Upper lobe of left lung (tissue), 4 donors: ENCODE data around the gene NR1H2.

ENCODE experiments used
- POLR2A ChIP-seq, 4 donors: fragments of 450-650 bp; IDR thresholded peaks; one replicate each; pipeline ENCODE4 v1.5.1; 2016 to 2017; ENCODE audit warnings: antibody characterized with exemption in 4 of 4, mild to moderate bottlenecking in 2 of 4
- POLR2AphosphoS5 ChIP-seq, 2 donors: sonication (generic); formaldehyde crosslinking; IDR thresholded peaks; one replicate each; pipeline ENCODE4 v1.5.1; 2017; ENCODE audit warnings: antibody characterized with exemption in 2 of 2
- TF ChIP-seq, protein P1 (sequence below), 6 experiments: fragments of 450-650 bp in 4 of 6; fragments of 200-600 bp in 2 of 6; sonication (generic) in 2 of 6; IDR thresholded peaks; one replicate each; pipeline ENCODE4 v1.5.1; 2016 to 2019; ENCODE audit warnings: antibody characterized with exemption in 6 of 6

DNA sequence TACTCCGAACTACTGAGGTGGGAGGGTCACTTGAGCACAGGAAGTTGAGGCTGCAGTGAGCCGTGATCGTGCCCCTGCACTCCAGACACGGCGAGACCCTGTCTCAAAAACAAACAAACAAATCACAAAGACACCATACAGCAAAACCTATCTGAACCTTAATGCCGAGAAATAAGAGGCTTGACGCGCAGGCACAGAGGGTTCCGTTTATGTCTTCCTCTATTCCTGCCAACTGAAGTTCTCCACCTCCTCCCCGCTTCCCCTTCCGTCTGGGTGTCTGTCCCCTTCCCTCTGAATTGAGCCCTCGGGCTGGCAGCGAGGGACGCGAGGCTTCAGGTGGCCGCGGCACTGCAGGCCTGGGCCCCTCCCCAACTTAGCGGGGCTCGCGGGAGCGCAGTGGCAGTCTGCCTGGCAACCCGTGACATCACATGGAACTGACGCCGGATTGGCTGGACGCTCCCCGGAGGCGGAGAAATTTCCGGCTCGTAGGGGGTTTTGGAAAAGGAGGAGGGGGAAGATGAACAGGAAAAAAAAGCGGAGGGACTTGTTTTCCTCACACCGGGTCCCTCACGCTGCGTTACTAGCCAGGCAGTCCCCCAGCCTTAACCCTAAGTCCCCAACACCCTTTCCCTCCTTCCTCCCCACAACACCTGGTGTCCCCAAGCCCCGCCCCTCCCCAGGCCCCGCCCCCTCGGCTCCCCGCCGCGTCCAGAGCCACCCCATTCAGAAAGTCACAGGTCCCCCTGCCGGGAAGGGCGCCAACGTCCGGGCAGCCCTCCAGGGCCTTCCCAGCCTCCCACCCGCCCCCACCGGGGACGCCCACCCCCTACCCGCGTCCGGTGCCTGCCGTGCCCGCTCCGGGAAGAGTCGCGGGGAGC lies 55.3 kb downstream of the NR1H2 start:
- TF ChIP-seq, protein P1, sequence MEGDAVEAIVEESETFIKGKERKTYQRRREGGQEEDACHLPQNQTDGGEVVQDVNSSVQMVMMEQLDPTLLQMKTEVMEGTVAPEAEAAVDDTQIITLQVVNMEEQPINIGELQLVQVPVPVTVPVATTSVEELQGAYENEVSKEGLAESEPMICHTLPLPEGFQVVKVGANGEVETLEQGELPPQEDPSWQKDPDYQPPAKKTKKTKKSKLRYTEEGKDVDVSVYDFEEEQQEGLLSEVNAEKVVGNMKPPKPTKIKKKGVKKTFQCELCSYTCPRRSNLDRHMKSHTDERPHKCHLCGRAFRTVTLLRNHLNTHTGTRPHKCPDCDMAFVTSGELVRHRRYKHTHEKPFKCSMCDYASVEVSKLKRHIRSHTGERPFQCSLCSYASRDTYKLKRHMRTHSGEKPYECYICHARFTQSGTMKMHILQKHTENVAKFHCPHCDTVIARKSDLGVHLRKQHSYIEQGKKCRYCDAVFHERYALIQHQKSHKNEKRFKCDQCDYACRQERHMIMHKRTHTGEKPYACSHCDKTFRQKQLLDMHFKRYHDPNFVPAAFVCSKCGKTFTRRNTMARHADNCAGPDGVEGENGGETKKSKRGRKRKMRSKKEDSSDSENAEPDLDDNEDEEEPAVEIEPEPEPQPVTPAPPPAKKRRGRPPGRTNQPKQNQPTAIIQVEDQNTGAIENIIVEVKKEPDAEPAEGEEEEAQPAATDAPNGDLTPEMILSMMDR (IDR thresholded peaks at IDR 0.05) = no peak
- TF ChIP-seq POLR2A (IDR thresholded peaks at IDR 0.05) (peak in 1 of 4 donors; percentile 83), POLR2AphosphoS5 (IDR thresholded peaks at IDR 0.05) (peak; percentile 44 to 62)
